Activated CD8-positive, alpha-beta memory T cell treated with anti-CD3 and anti-CD28 coated beads, Interleukin-2, amount 50 U/mL, for 4 hours (primary cell): ENCODE results near the gene SRGAP2B.
A peak's percentile ranks its signal among the peaks of the same experiment; 100 is the strongest.
"Not testable (repeated sequence)": the region's sequence is repeated elsewhere in the genome, so short reads cannot be mapped to it uniquely, and the experiment has no call there.

Experiments
- DNase-seq: peaks from one replicate; pipeline ENCODE4 v3.0.0-alpha.2; 2020

The SRGAP2B gene

DNA sequence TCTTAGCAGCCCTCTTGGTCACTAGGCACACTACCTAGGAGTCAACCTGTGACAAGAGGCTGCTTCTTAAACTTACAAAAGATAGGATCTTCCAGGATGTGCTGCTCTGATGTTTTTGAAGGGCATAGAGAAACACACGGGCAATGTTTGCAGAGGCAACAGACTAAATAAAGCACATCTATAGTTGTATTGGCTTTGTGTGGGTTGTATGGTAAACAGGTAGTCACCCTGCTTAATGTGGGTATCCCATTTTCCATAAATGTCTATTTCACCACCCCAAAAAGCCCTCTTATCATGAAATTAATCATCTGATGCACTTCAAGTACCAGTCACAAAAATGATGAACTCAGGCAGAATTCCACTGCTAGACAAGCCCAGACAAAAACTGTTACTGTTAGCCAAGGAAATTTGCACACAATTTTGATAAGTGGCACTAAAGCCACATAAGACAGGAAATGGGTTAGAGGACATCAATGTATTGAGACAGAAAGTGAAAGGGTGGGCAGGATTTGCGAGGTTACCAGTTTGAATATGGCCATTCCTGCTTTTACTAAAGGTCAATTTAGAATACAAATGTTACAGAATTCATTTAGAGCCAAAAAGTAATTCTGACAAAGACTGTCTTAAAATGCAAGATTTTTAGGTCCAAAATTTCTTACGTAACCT, 205.5 kb downstream of the SRGAP2B start:
- DNase-seq, result not testable (repeated sequence)

DNA sequence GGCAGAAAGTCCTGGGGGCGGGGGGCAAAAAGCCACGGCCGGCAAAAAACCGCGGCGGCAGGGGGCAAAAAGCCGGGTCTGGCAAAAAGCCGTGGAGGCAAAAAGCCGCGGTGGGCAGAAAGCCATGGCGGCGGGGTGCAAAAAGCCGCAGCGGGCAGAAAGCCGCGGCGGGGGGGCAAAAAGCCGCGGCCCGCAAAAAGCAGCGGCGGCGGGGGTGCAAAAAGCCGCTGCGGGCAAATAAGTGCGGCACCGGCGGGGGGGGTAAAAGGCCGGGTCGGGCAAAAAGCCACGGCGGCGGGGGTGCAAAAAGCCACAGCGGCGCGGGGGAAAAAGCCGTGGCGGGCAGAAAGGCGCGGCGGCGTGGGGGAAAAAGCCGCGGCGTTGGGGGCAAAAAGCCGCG, 212.1 kb downstream of the SRGAP2B start:
- peak; percentile 15 for DNase-seq

DNA sequence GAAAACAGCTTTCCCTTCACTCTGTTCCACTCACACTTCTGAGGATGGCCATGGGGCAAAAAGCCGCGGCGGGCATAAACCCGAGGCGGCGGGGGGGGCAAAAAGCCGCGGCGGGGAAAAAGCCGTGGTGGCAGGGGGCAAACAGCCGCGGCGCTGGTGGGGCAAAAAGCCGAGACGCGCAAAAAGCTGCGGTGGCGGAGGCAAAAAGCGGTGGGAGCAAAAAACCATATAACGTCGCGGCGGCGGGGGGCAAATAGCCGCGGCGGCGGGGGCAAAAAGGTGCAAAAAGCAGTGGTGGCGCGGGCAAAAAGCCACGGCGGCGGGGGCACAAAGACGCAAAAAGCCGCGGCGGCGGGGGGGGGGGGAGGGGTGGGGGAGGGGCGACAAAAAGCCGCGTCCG, 212.8 kb downstream of the SRGAP2B start:
- not testable (repeated sequence) for DNase-seq

DNA sequence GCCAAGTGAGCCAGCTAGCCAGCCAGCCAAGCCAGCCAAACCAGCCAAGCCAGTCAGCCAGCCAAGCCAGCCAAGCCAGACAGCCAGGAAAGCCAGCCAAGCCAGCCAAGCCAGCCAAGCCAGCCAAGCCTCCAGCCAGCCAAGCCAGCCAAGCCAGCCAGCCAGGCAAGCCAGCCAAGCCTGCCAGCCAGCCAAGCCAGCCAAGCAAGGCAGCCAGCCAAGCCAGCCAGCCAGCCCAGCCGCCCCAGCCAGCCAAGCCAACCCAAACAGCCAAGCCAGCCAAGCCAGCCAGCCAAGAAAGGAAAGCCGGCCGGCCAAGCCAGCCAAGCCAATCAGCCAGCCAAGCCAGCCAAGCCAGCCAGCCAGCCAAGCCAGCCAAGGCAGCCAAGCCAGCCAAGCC, 236.5 kb downstream of the SRGAP2B start:
- DNase-seq, result not testable (repeated sequence)
